ENCODE results near the gene LGI4.

The LGI4 gene

GRCh38 chr19:35134601-35135242, at the start of gene LGI4:
LGI4 (minus strand) TSS chr19:35135059; CDS start chr19:35134680, 379 bp downstream.
- DNase-seq (ENCODE audit: extremely low read depth in 1 of 2, low read depth in 1 of 2), result no peak

- DNase-seq (ENCODE audit: extremely low read depth in 1 of 2, low read depth in 1 of 2), result no peak
Measured at GRCh38 chr19:35184267-35184666, 49.4 kb upstream of the LGI4 start.

GRCh38 chr19:35181387-35181786, 46.5 kb upstream of the LGI4 start:
- DNase-seq (ENCODE audit: extremely low read depth in 1 of 2, low read depth in 1 of 2), result no peak

- DNase-seq (ENCODE audit: extremely low read depth in 1 of 2, low read depth in 1 of 2), result no peak
Measured at GRCh38 chr19:35179830-35180229, 45.0 kb upstream of the LGI4 start.

GRCh38 chr19:35178701-35179100, 43.8 kb upstream of the LGI4 start:
- no peak for DNase-seq (ENCODE audit: extremely low read depth in 1 of 2, low read depth in 1 of 2)

- no peak for DNase-seq (ENCODE audit: extremely low read depth in 1 of 2, low read depth in 1 of 2)
Measured at GRCh38 chr19:35177377-35178274, 42.8 kb upstream of the LGI4 start.

GRCh38 chr19:35176181-35176570, 41.3 kb upstream of the LGI4 start:
- DNase-seq (ENCODE audit: extremely low read depth in 1 of 2, low read depth in 1 of 2), result no peak

- no peak for DNase-seq (ENCODE audit: extremely low read depth in 1 of 2, low read depth in 1 of 2)
Measured at GRCh38 chr19:35174226-35174625, 39.4 kb upstream of the LGI4 start.

GRCh38 chr19:35171730-35172129, 36.9 kb upstream of the LGI4 start:
- no peak for DNase-seq (ENCODE audit: extremely low read depth in 1 of 2, low read depth in 1 of 2)

GRCh38 chr19:35170359-35171061, 35.7 kb upstream of the LGI4 start:
- DNase-seq (ENCODE audit: extremely low read depth in 1 of 2, low read depth in 1 of 2), result no peak

- no peak for DNase-seq (ENCODE audit: extremely low read depth in 1 of 2, low read depth in 1 of 2)
Measured at GRCh38 chr19:35169221-35169995, 34.5 kb upstream of the LGI4 start.

- DNase-seq (ENCODE audit: extremely low read depth in 1 of 2, low read depth in 1 of 2), result no peak
Measured at GRCh38 chr19:35168196-35168595, 33.3 kb upstream of the LGI4 start.

- no peak for DNase-seq (ENCODE audit: extremely low read depth in 1 of 2, low read depth in 1 of 2)
Measured at GRCh38 chr19:35167251-35168119, 32.6 kb upstream of the LGI4 start.

- DNase-seq (ENCODE audit: extremely low read depth in 1 of 2, low read depth in 1 of 2), result no peak
Measured at GRCh38 chr19:35166100-35167063, 31.5 kb upstream of the LGI4 start.

- no peak for DNase-seq (ENCODE audit: extremely low read depth in 1 of 2, low read depth in 1 of 2)
Measured at GRCh38 chr19:35165200-35166058, 30.6 kb upstream of the LGI4 start.

- DNase-seq (ENCODE audit: extremely low read depth in 1 of 2, low read depth in 1 of 2), result no peak
Measured at GRCh38 chr19:35164418-35164817, 29.6 kb upstream of the LGI4 start.

- no peak for DNase-seq (ENCODE audit: extremely low read depth in 1 of 2, low read depth in 1 of 2)
Measured at GRCh38 chr19:35162471-35163326, 27.8 kb upstream of the LGI4 start.

Data from activated CD8-positive, alpha-beta memory T cell treated with anti-CD3 and anti-CD28 coated beads for 1 hour (primary cell).